ENCODE data around the gene ITLN2.

- TF ChIP-seq CTCF (IDR thresholded peaks at IDR 0.05; ENCODE audit: low read depth, low read length), result no peak
- TF ChIP-seq EZH2phosphoT487 (IDR thresholded peaks at IDR 0.05; ENCODE audit: low read depth), result no peak
Measured at GRCh38 chr1:160996178-160996577, 41.6 kb upstream of the ITLN2 start.
